AG09319 (cell line): ENCODE results near the gene ARHGAP21.

ENCODE experiments used
- DNase-seq: peaks from one replicate; pipeline ENCODE4 v3.0.0-alpha.2; 2010; ENCODE audit warnings: low read depth; ENCODE audit errors: extremely low read depth
- TF ChIP-seq, protein P1 (sequence below): IDR thresholded peaks from 2 replicates; pipeline ENCODE4 v1.5.1; 2011; ENCODE audit warnings: low read depth, mild to moderate bottlenecking, inconsistent platforms, low read length, moderate library complexity

ARHGAP21 gene

DNA sequence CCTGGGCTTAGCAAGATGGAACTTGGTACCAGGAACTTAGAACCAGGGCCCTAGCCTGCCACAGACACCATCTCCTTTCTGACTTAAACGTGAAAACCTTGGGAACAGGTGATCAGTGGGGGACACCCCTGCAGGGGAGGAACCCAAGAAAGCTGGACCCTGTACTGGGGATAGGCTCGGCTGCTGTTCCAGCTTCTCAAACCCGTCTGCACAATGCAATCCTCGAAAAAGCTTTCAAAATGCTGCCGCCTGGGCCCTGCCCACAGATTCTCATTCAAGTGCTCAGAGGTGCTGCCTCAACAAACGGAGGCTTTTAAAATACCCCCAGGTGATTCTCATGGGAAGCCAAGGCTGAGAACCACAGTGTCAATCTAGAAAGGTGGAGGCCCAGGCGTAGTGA, 169.7 kb downstream of the ARHGAP21 start:
- no peak for DNase-seq
- TF ChIP-seq, protein P1, sequence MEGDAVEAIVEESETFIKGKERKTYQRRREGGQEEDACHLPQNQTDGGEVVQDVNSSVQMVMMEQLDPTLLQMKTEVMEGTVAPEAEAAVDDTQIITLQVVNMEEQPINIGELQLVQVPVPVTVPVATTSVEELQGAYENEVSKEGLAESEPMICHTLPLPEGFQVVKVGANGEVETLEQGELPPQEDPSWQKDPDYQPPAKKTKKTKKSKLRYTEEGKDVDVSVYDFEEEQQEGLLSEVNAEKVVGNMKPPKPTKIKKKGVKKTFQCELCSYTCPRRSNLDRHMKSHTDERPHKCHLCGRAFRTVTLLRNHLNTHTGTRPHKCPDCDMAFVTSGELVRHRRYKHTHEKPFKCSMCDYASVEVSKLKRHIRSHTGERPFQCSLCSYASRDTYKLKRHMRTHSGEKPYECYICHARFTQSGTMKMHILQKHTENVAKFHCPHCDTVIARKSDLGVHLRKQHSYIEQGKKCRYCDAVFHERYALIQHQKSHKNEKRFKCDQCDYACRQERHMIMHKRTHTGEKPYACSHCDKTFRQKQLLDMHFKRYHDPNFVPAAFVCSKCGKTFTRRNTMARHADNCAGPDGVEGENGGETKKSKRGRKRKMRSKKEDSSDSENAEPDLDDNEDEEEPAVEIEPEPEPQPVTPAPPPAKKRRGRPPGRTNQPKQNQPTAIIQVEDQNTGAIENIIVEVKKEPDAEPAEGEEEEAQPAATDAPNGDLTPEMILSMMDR, result no peak

DNA sequence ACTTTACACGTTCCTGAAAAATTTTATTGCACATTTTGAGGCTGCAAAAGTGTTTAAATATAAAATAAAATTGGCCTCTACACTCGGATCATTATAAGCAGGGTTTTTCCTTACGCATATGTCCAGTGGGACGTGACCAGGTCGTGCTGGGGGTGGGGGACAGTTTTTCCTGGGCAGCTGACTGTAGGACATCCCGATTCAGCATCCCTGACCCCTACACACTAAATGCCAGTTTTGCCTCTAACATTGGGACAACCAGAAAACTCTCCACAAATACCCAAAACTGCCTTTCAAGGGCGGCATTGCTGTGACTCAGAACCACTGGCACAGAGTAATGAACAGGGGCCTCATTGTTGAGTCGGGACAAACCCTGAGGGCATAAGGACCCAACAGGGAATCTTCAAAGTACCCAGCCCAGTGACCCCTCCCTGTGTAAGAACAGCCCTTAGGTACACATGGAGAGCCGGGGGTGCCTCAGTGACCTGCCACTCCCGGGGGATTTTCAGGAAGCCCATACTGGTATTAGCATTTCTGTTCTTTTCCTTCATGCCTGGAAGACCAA, 170.6 kb downstream of the ARHGAP21 start:
- TF ChIP-seq, protein P1, result no peak
- no peak for DNase-seq

DNA sequence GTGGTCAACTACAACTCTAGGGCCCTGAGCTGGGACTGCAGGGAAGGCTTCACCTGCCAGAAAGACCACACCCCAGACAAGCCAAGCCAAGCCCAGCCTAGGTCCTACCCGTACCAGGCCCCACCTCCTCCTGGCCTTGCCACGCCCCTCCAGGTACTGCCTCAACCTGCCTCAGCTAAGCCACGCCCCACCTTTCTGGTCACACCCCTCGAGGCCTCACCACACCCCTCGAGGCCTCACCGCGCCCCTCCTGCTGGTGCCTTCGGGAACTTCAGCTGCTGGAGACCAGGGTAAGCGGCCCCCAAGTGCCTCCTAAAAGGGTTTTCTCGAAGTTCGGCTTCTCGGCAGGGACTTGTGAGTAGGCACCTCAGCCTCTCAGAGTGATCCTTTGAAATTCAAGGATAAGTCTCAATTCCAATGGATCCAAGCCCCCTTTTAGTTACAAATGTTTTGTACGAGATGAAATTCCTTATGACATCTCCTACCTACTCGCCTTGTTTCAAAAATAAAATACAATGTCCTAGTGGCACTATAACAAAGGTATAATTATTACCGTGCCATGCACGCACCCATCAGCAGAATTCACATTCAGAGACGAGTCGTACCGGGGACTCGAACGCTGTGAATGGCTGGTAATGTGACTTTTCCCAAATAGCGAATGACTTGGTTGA, 171.2 kb downstream of the ARHGAP21 start:
- TF ChIP-seq, protein P1, result no peak; the same call in 1 of the 2 replicates
- DNase-seq, result no peak

DNA sequence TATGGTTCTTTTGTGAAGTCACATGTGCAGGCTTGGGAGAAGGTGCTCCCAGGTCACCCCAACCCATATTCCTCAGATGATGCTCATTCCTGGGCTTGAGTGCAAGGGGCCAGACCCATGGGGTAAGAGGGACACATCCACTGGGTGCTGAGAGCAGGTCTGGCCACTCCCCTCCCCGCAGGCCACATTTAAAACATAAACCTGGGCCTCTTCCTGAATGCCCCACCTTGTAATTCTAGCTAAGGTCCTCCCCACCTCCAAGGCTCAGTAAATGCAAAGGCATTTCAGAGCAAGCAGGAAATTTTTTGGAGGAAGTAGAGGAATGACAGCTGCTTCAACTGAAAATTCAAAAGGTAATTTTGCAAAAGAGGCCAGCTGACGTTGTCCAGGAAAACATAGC, 172.5 kb downstream of the ARHGAP21 start:
- TF ChIP-seq, protein P1, result no peak
- no peak for DNase-seq

DNA sequence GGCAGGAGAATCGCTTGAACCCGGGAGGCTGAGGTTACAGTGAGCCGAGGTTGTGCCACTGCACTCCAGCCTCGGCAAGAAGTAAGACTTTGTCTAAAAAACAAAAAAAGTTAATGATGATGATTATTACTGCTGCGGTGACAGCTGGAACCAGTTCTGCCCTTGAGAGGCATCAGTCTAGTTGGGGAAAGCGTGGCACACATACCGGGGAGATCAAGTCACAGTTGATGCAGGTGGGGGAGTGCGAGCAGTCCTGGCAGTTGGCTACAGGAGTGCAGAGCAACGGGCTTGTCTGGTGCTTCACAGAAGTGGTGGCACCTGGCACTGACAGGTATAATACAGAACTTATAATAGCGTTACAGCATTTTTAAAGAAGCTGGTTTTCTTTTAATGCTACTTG, 173.0 kb downstream of the ARHGAP21 start:
- TF ChIP-seq, protein P1, result no peak
- DNase-seq, result no peak

DNA sequence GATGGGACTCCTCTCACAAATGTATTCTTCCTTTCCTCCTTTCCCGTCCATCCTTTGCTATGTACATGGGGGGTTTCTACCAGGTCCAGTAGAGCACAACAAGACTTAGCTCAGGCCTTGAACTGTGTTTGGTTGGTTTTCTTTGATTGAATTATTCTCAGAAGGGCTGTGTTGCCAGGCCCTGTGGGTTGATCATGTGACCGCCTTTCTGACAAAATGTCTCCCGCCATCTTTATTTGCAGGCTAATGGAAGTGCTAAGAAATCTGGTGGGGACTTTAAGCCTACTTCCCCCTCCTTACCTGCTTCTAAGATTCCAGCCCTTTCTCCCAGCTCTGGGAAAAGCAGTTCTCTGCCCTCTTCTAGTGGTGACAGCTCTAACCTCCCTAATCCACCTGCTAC, 178.1 kb downstream of the ARHGAP21 start:
- no peak for DNase-seq
- TF ChIP-seq, protein P1, result no peak

DNA sequence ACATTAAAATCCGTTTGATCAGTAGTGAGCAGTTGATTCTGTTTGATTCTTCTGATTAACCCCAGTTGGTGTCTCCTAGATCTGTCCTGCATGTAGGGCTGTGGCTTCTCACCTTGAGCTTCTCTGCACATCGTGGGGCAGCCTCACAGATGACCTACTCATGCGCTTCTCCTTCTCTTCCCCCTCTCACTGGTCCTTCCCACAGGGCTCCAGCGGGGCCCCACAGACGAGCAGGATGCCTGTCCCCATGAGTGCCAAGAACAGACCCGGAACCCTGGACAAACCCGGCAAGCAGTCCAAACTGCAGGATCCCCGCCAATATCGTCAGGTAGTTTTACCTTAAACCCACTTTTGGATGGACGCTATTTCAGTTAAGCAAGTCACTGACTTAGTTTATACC, 178.9 kb downstream of the ARHGAP21 start:
- no peak for DNase-seq
- TF ChIP-seq, protein P1, result no peak
